Upper lobe of right lung (tissue), 1 donor: Measurements from ENCODE around the gene DMRTC1. TPM values are rescaled to one million over a fixed set of nuclear protein-coding genes. Genes with fewer than 3 reads are reported as not detected.
"Not testable (repeated sequence)": the region's sequence is repeated elsewhere in the genome, so short reads cannot be mapped to it uniquely, and the experiment has no call there.

Source experiments
- ATAC-seq: fragments of 200-7000 bp; cut with Tn5 transposase; one replicate; pipeline ENCODE4 v1.9.1; 2020; ENCODE audit warnings: mild to moderate bottlenecking, moderate library complexity
- DNase-seq: peaks from one replicate; pipeline ENCODE4 v3.0.0-alpha.2; 2020
- H3K27ac ChIP-seq: fragments of 200-600 bp; one replicate; pipeline ENCODE4 v1.8.0; 2022
- H3K27me3 ChIP-seq: fragments of 200-600 bp; one replicate; pipeline ENCODE4 v1.8.0; 2022; ENCODE audit warnings: mild to moderate bottlenecking
- H3K36me3 ChIP-seq: fragments of 200-600 bp; one replicate; pipeline ENCODE4 v1.8.0; 2022
- H3K4me1 ChIP-seq: fragments of 200-600 bp; one replicate; pipeline ENCODE4 v1.8.0; 2022
- H3K4me3 ChIP-seq: fragments of 200-600 bp; one replicate; pipeline ENCODE4 v1.8.0; 2022; ENCODE audit warnings: mild to moderate bottlenecking
- H3K9me3 ChIP-seq: fragments of 200-600 bp; one replicate; pipeline ENCODE4 v1.8.0; 2022
- intact Hi-C: fragments of 100-400 bp; cut with DNase I; formaldehyde crosslinking; loops from one replicate; pipeline ENCODE4 v1.11.0; 2022
- long read RNA-seq: library from polyadenylated mRNA; unstranded; transcript quantifications from one replicate; pipeline ENCODE4 v2.0.0, GENCODE V29; 2021
- total RNA-seq: library from RNA; stranded (reverse); fragmentation: NEBNext Ultra II Directional; extraction: Animal tissue kit (Norgen Biotek cat#: 25700); gene quantifications from one replicate; pipeline ENCODE4 v1.2.1, GENCODE V29; 2021
- donor health status: DM: no; HTN: yes; CAD: no; lungs with severe emphysema.

The DMRTC1 gene, protein sequence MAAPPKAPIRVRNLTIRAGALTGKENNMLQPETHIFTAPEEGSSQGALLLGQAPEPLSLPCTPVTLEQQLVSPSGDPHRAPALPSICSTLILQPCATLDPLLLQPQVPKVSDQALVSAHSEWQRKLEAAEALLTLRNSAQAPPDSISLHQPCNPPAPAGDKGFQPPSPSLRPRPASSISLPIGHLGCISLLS
- total RNA-seq: 0.61 TPM
- long read RNA-seq: 0 reads

DNA sequence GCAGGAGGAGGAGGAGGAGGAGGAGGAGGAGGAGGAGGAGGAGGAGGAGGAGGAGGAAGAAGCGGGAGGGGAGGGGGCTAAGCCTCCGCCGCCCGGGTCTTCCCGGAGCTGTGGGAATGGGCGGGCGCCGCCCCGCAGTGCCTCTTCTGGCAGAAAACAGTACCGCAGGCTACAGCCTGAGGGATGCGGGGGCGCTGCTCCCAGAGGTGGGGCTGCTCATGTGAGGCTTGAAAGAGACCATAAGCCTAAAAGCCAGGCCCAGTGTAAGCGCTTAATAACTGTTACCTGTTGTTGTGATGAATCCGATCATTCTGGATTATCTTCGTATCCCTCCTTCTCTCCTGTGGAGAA, at the start of gene DMRTC1:
DMRTC1 (minus strand) TSS at position 19 of the 351 bp plus-strand sequence. CDS start 68,143 bp downstream, outside the sequence.
- H3K27me3 ChIP-seq, H3K9me3 ChIP-seq, H3K27ac ChIP-seq, H3K4me3 ChIP-seq, DNase-seq, H3K36me3 ChIP-seq, H3K4me1 ChIP-seq, intact Hi-C loops: not testable (repeated sequence)
- peak; percentile 94 for ATAC-seq

DNA sequence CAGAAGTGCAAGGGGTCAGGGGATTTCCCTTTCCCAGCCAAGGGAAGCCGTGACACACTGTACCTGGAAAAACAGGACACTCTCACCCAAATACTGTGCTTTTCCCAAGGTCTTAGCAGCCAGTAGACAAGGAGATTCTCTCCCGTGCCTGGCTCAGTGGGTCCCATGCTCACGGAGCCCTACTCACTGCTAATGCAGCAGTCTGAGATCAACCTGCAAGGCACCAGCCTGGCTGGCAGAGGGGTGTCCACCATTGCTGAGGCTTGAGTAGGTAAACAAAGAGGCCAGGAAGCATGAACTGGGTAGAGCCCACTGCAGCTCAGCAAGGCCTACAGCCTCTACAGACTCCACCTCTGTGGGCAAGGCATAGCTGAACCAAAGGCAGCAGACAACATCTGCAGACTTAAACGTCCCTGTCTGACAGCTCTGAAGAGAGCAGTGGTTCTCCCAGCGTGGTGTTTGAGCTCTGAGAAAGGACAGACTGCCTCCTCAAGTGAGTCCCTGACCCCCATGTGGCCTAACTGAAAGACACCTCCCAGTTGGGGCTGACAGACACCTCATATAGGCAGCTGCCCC, 37.3 kb upstream of the DMRTC1 start:
- not testable (repeated sequence) for DNase-seq, H3K4me1 ChIP-seq

DNA sequence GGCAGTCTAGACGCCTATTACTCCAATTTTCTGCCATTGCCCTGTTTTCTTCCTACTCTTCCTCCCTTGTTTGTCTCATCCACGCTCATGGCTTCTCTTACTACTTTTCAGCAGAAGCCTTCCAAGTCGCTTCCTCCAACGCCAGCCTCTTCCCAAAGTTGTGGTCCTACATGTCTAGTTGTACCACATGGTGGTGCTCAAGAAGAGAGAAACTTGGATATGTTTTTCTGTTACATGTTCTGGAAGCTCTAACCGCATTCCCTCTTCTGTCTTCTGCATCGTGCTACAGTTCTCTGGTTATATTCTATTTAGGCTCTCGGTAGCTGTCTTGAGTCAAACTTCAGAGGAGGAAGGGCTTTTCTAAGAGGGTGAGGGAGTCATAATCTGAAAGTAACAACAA, 31.2 kb upstream of the DMRTC1 start:
- H3K36me3 ChIP-seq, H3K4me3 ChIP-seq, ATAC-seq, H3K4me1 ChIP-seq, intact Hi-C loops, DNase-seq, H3K27ac ChIP-seq, H3K9me3 ChIP-seq, H3K27me3 ChIP-seq: not testable (repeated sequence)

More for the DNA sequence above, 37.3 kb upstream of the DMRTC1 start:
- ATAC-seq, H3K4me3 ChIP-seq, intact Hi-C loops, H3K9me3 ChIP-seq, H3K36me3 ChIP-seq, H3K27ac ChIP-seq, H3K27me3 ChIP-seq: not testable (repeated sequence)

DNA sequence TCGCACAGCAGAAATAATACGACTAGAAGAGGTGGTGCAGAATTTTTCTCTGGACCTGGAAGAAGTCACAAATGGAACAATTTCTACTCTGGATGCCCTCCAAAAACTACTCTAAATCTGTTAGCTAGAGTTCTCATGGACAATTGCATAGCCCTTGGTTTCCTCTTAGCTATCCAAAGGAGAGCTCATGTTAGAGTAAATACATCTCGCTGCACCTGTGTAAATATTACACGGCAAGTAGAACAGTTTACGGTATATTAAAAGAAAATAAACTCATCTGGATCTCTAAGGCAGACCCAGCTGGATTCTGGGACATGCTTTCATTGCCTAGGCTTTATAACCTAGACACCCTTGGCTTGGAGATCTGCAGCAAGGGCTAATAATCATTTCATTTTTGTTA, 28.2 kb upstream of the DMRTC1 start:
- DNase-seq, H3K4me3 ChIP-seq, H3K4me1 ChIP-seq, H3K27me3 ChIP-seq, ATAC-seq, intact Hi-C loops, H3K36me3 ChIP-seq, H3K27ac ChIP-seq, H3K9me3 ChIP-seq: not testable (repeated sequence)

DNA sequence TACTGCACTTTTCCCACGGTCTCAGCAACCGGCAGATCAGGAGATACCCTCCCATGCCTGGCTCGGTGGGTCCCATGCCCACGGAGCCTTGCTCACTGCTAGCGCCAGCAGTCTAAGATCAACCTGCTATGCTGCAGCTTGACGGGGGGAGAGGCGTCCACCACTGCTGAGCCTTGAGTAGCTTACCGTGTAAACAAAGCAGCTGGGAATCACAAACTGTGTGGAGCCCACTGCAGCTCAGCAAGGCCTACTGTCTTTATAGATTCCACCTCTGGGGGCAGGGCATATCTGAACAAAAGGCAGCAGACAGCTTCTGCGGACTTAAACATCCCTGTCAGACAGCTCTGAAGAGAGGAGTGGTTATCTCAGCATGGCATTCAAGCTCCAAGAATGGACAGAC, 16.3 kb upstream of the DMRTC1 start:
- H3K27ac ChIP-seq, H3K4me3 ChIP-seq, H3K9me3 ChIP-seq, ATAC-seq, intact Hi-C loops, H3K36me3 ChIP-seq, H3K27me3 ChIP-seq, H3K4me1 ChIP-seq, DNase-seq: not testable (repeated sequence)

DNA sequence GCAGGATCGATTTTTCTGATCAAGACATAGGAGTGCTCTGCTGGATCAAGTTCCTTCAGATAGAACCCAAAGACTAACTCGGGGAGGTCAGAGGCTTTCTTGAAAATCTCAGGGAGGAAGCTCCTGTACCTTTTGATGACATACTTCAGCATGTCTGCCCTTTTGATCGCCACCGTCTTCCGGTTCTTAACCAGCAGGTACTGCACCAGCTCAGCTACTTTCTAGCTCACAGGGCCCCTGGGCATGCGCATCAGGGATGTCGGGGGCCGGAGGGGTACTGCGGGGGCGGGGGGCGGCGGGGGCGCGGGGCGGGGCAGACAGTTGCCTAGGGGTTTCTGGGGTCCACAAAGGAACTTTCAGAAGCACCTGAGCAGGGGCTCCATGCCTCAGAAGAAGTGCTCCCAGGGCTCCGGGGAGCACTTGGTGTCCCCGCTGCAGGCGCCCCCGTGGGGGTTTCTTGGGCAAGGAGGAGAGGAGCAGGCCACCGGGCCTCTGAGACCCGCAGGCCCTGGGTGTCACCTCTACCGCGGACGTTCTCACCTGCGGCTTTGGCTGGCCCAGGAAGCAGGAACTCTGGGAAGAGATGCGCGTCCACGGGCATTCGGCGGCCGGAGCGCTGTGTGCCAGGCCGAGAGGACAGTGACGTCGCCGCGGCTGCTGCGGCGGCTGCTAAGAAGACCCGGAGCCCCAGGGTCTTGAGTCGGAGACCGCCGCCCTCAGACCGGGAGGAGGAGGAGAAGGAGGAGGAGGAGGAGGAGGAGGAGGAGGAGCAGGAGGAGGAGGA, 410 bp downstream of the DMRTC1 start:
- intact Hi-C loops, DNase-seq: not testable (repeated sequence)
- ATAC-seq: peak; percentile 71

DNA sequence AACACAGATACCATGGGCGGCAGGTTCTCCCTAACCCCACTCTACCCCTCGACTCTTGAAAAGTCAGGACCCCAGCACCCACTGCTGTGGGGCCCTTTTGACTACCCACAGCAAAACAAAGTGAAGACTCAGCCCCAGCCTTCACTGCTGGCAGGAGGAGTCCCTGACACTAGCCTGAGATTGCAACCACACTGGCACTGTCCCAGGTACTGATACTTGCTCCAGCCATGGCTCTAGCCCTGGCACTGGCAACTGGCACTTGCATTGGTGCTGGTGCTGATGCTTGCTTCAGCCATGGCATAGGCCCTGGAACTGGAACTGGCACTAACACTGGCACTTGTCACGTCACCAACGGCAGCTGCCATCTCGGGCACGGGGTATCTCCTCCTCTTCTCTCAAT, 1.4 kb downstream of the DMRTC1 start:
- H3K4me1 ChIP-seq, H3K9me3 ChIP-seq, H3K4me3 ChIP-seq, intact Hi-C loops, H3K27ac ChIP-seq, H3K36me3 ChIP-seq, H3K27me3 ChIP-seq, DNase-seq: not testable (repeated sequence)
- peak; percentile 30 for ATAC-seq

More for the DNA sequence above, 410 bp downstream of the DMRTC1 start:
- not testable (repeated sequence) for H3K27ac ChIP-seq, H3K36me3 ChIP-seq, H3K9me3 ChIP-seq, H3K27me3 ChIP-seq, H3K4me1 ChIP-seq, H3K4me3 ChIP-seq

DNA sequence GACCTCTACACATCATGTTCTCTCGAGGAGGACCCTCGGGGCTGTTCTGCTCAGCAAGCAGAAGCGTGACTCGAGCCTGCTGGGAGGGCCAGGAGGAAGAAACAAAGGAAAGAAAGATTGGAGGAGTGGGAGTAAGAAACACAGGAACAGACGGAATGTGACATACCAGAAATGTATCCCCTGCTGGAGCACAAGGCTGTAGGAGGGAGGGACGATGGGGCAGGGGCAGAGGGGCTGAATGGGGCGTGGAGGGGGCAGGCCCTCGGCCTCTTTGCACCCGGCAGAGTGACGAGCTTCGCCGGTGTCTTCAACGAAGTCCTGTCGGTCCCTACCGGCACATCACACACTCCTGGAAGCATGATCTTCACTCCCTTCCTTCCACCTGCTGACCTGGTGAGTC, 5.7 kb downstream of the DMRTC1 start, which contains the start of gene FAM236A:
FAM236A (plus strand) TSS at position 301 of the 400 bp plus-strand sequence; CDS start at position 358, 57 bp downstream.
- intact Hi-C loops, DNase-seq, H3K36me3 ChIP-seq: not testable (repeated sequence)

DNA sequence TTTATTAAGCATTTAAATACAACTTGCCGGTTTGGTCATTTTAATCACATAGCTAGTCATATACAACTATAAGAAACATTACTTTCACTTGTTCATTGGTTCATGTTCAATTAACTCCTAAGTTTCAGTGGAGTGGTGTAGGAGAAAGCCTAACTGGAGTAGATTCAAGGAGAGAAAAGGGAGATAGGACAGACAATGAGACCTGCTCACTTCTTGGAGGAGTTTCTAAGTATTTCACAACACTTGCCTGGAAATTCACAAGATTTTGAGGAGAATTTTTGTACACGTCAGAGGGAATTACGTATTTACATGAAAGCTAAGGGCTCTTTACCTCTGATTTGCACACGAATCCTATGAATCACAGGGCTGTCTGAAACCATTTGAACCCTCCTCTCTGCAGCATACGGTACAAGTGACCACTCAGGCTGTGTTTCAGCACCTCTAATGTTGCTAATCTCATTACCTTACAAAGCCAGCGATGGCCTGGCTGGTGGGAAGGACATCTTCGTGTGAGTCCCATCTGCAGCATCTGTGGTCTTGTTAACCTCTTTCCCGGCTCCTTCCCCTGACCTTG, 6.7 kb downstream of the DMRTC1 start:
- H3K36me3 ChIP-seq, intact Hi-C loops, DNase-seq, H3K27ac ChIP-seq, H3K9me3 ChIP-seq, H3K4me3 ChIP-seq, H3K27me3 ChIP-seq, H3K4me1 ChIP-seq: not testable (repeated sequence)
- peak; percentile 55 for ATAC-seq

More for the DNA sequence above, 5.7 kb downstream of the DMRTC1 start, which contains the start of gene FAM236A:
- not testable (repeated sequence) for H3K9me3 ChIP-seq, H3K4me1 ChIP-seq, H3K4me3 ChIP-seq, H3K27ac ChIP-seq, H3K27me3 ChIP-seq, ATAC-seq

DNA sequence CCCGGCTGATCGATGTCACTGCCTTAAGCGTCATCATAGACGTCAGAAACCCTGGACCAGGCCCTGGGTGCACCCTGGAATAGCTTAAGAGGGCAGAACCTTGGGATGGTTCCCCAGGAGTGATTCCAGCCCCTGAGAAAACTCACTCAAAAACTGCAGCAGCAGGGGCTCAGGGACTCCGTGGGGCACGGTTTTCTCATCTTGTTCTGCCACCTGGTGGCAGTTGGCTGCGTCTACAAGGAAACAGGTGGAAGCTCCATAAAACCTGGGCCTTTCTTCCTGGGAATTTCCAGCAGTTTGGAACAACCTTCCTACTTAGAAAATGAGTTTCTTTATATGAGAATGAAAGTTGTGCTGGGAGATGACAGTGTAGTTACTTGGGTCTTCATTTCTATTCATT, 7.2 kb downstream of the DMRTC1 start:
- H3K27me3 ChIP-seq, H3K27ac ChIP-seq, H3K36me3 ChIP-seq, H3K4me3 ChIP-seq, DNase-seq, H3K9me3 ChIP-seq, H3K4me1 ChIP-seq, intact Hi-C loops: not testable (repeated sequence)
- ATAC-seq: peak; percentile 59

DNA sequence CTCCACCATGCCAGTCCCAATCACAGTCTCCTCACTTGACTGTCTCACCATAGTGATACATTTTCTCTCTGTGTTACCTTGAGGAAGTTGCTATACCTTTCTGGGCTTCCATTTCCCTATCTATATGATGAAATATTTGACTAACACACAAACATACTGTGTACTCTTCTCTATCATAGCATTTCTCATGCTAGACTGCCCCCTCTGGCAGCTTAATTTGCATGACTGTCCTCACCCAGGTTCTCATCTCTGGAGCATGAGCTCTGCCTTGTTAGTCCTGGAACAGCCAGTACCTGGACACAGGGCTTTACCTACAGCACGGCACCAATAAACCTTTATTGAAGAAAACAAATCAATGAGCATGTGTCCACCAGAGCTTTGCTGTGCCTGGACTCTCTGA, 11.4 kb downstream of the DMRTC1 start:
- H3K27ac ChIP-seq, H3K4me1 ChIP-seq, H3K36me3 ChIP-seq, DNase-seq, ATAC-seq, H3K4me3 ChIP-seq, intact Hi-C loops, H3K27me3 ChIP-seq, H3K9me3 ChIP-seq: not testable (repeated sequence)

DNA sequence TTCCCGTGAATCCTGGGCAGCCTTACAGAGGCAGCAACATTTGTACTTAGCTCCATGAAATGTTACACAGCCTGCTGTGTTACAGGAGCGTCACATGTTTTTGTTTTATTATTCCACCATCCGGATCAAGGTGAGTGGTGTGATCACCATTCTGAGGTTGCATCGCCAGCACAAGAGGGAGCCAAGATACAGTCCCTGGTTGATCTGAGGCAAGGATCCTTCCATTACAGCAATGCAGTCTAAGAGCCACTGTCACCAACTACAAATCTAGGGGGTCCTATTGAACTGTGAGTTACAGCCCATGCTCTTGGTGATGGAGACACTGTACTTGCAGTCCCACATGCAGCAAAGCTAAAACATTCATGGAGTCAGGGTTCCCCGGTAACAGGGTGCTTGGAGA, 27.5 kb downstream of the DMRTC1 start:
- DNase-seq, H3K9me3 ChIP-seq, intact Hi-C loops, H3K27me3 ChIP-seq, H3K27ac ChIP-seq, H3K4me1 ChIP-seq, ATAC-seq, H3K4me3 ChIP-seq, H3K36me3 ChIP-seq: not testable (repeated sequence)

DNA sequence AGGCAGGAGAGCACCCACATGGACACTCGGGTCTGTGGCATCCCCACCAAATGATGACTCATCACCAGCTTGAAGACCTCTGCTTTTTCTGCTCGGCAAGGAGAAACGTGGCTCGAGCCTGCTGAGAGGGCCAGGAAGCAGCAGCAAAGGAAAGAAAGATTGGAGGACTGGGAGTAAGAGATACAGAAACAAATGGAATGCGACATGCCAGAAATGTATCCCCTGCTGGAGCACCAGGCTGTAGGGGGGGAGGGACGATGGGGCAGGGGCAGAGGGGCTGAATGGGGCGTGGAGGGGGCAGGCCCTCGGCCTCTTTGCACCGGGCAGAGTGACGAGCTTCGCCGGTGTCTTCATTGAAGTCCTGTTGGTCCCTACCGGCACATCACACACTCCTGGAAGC, 31.3 kb downstream of the DMRTC1 start, which contains the start of gene FAM236C:
FAM236C (plus strand) TSS at position 301 of the 400 bp plus-strand sequence. CDS start 100 bp downstream, outside the sequence.
- intact Hi-C loops, H3K27me3 ChIP-seq, ATAC-seq, H3K4me1 ChIP-seq, H3K36me3 ChIP-seq, DNase-seq, H3K9me3 ChIP-seq, H3K27ac ChIP-seq, H3K4me3 ChIP-seq: not testable (repeated sequence)

DNA sequence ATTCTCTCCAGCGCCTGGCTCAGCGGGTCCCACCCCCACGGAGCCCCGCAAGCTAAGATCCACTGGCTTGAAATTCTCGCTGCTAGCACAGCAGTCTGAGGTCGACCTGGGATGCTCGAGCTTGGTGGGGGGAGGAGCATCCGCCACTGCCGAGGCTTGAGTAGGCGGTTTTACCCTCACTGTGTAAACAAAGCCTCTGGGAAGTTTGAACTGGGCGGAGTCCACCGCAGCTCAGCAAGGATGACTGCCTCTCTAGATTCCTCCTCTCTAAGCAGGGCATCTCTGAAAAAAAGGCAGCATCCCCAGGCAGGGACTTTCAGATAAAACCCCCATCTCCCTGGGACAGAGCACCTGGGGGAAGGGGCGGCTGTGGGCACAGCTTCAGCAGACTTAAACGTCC, 53.9 kb downstream of the DMRTC1 start:
- not testable (repeated sequence) for ATAC-seq, H3K27ac ChIP-seq

More for the DNA sequence above, 53.9 kb downstream of the DMRTC1 start:
- H3K36me3 ChIP-seq, H3K4me1 ChIP-seq, H3K4me3 ChIP-seq, intact Hi-C loops, DNase-seq, H3K9me3 ChIP-seq, H3K27me3 ChIP-seq: not testable (repeated sequence)
